Mesodermal cell (in vitro differentiated cells): ENCODE results near the gene MTNR1B.

Experiments used
- H3K27ac ChIP-seq: 2 replicates; pipeline ENCODE4 v1.7.0; 2013; ENCODE audit warnings: mild to moderate bottlenecking, low read depth, low read length, moderate library complexity; ENCODE audit not compliant: severe bottlenecking
- H3K36me3 ChIP-seq: 2 replicates; pipeline ENCODE4 v1.7.1; 2013; ENCODE audit warnings: mild to moderate bottlenecking, low read length, moderate library complexity; ENCODE audit not compliant: control insufficient read depth, insufficient read depth
- H3K4me1 ChIP-seq: one replicate; pipeline ENCODE4 v1.7.1; 2013; ENCODE audit warnings: mild to moderate bottlenecking, low read length; ENCODE audit not compliant: insufficient read depth, control insufficient read depth, poor library complexity, severe bottlenecking
- H3K4me3 ChIP-seq: 2 replicates; pipeline ENCODE4 v1.7.0; 2013; ENCODE audit warnings: low read length, control low read depth, mild to moderate bottlenecking; ENCODE audit not compliant: insufficient read depth, poor library complexity, severe bottlenecking; ENCODE audit errors: extremely low read depth
- H3K9me3 ChIP-seq: 2 replicates; pipeline ENCODE4 v1.7.1; 2013; ENCODE audit warnings: mild to moderate bottlenecking, low read length, moderate library complexity; ENCODE audit not compliant: control insufficient read depth
- WGBS, 2 experiments: methylation state at CpG; one replicate each; pipeline ENCODE4 v1.1.5; 2013; ENCODE audit warnings: missing lambda C conversion rate in 2 of 2; ENCODE audit not compliant: insufficient coverage in 2 of 2; 5-methylcytosine and 5-hydroxymethylcytosine counted together

The MTNR1B gene

GRCh38 chr11:92954003-92954402 is 15.4 kb upstream of the MTNR1B start:
- Histone ChIP-seq H3K9me3 (peaks cover 2% of the 10 kb centered on the region), H3K27ac (no peak overlapping the region), H3K36me3 (no peaks in the 10 kb centered on the region), H3K4me3 (no peak overlapping the region), H3K4me1 (no peaks in the 10 kb centered on the region)
- 100% methylated on average over 2 of the region's 5 CpGs; no CpG with 5 or more reads in 1 of the 2 experiments for WGBS, 2 experiments

GRCh38 chr11:92955860-92956259 is 13.6 kb upstream of the MTNR1B start:
- Histone ChIP-seq H3K36me3 (no peaks in the 10 kb centered on the region), H3K4me1 (no peaks in the 10 kb centered on the region), H3K27ac (no peak overlapping the region), H3K9me3 (no peaks in the 10 kb centered on the region), H3K4me3 (no peak overlapping the region)

GRCh38 chr11:92960886-92961285 is 8.6 kb upstream of the MTNR1B start:
- 63% methylated on average over 1 of the region's 1 CpG; no CpG with 5 or more reads in 1 of the 2 experiments for WGBS, 2 experiments

GRCh38 chr11:92962446-92962845 is 7.0 kb upstream of the MTNR1B start:
- Histone ChIP-seq H3K36me3 (no peaks in the 10 kb centered on the region), H3K27ac (no peak overlapping the region), H3K9me3 (no peaks in the 10 kb centered on the region), H3K4me1 (no peaks in the 10 kb centered on the region), H3K4me3 (no peak overlapping the region)
- WGBS, 2 experiments = no CpG with 5 or more reads among the region's 1 CpG

More at GRCh38 chr11:92960886-92961285, 8.6 kb upstream of the MTNR1B start:
- no peak overlapping the region for H3K4me3 ChIP-seq
- H3K27ac ChIP-seq = no peak overlapping the region
- H3K36me3 ChIP-seq = no peaks in the 10 kb centered on the region
- no peaks in the 10 kb centered on the region for H3K4me1 ChIP-seq
- no peaks in the 10 kb centered on the region for H3K9me3 ChIP-seq

- H3K36me3 ChIP-seq = no peaks in the 10 kb centered on the region
- H3K27ac ChIP-seq = no peak overlapping the region
- H3K9me3 ChIP-seq = no peaks in the 10 kb centered on the region
- H3K4me1 ChIP-seq = no peaks in the 10 kb centered on the region
- no peak overlapping the region for H3K4me3 ChIP-seq
- WGBS, 2 experiments = 94 to 96% methylated on average over 4 to 6 of the region's 8 CpGs
Measured at GRCh38 chr11:92964471-92964870, 5.0 kb upstream of the MTNR1B start.

- H3K27ac ChIP-seq = no peak overlapping the region
- H3K36me3 ChIP-seq = no peaks in the 10 kb centered on the region
- H3K4me3 ChIP-seq = no peak overlapping the region
- 67 to 83% methylated on average over 1 to 2 of the region's 2 CpGs for WGBS, 2 experiments
- no peaks in the 10 kb centered on the region for H3K4me1 ChIP-seq
- H3K9me3 ChIP-seq = no peaks in the 10 kb centered on the region
Measured at GRCh38 chr11:92965196-92965595, 4.3 kb upstream of the MTNR1B start.

- H3K4me3 ChIP-seq = no peak overlapping the region
- no peak overlapping the region for H3K27ac ChIP-seq
- WGBS, 2 experiments = 91 to 93% methylated on average over 2 of the region's 2 CpGs
- H3K9me3 ChIP-seq = no peaks in the 10 kb centered on the region
- H3K4me1 ChIP-seq = no peaks in the 10 kb centered on the region
- H3K36me3 ChIP-seq = no peaks in the 10 kb centered on the region
Measured at GRCh38 chr11:92967178-92967577, 2.3 kb upstream of the MTNR1B start.

GRCh38 chr11:92967867-92968266 is 1.6 kb upstream of the MTNR1B start:
- no peak overlapping the region for H3K4me3 ChIP-seq
- no peaks in the 10 kb centered on the region for H3K36me3 ChIP-seq
- no peaks in the 10 kb centered on the region for H3K4me1 ChIP-seq
- no CpG with 5 or more reads among the region's 2 CpGs for WGBS, 2 experiments
- H3K9me3 ChIP-seq = no peaks in the 10 kb centered on the region
- H3K27ac ChIP-seq = no peak overlapping the region

- Histone ChIP-seq H3K4me1 (no peaks in the 10 kb centered on the region), H3K27ac (no peak overlapping the region), H3K4me3 (peak overlapping the region; percentile 16), H3K36me3 (no peaks in the 10 kb centered on the region), H3K9me3 (no peaks in the 10 kb centered on the region)
- WGBS, 2 experiments = 12 to 17% methylated on average over 10 to 12 of the region's 16 CpGs
Measured at GRCh38 chr11:92969293-92969633, 188 bp upstream of the MTNR1B start.

GRCh38 chr11:92972248-92972647 is 2.8 kb downstream of the MTNR1B start:
- Histone ChIP-seq H3K4me3 (no peak overlapping the region), H3K4me1 (no peaks in the 10 kb centered on the region), H3K36me3 (no peaks in the 10 kb centered on the region), H3K27ac (no peak overlapping the region), H3K9me3 (no peaks in the 10 kb centered on the region)
- 88 to 89% methylated on average over 1 of the region's 2 CpGs for WGBS, 2 experiments

GRCh38 chr11:92975285-92975684 is 5.8 kb downstream of the MTNR1B start:
- Histone ChIP-seq H3K36me3 (no peaks in the 10 kb centered on the region), H3K4me3 (no peak overlapping the region), H3K27ac (no peak overlapping the region), H3K9me3 (no peaks in the 10 kb centered on the region), H3K4me1 (no peaks in the 10 kb centered on the region)
- WGBS, 2 experiments = 85 to 100% methylated on average over 2 to 3 of the region's 3 CpGs

GRCh38 chr11:92976681-92977080 is 7.2 kb downstream of the MTNR1B start:
- Histone ChIP-seq H3K27ac (no peak overlapping the region), H3K4me3 (no peak overlapping the region), H3K36me3 (no peaks in the 10 kb centered on the region), H3K4me1 (no peaks in the 10 kb centered on the region), H3K9me3 (no peaks in the 10 kb centered on the region)
